HG03095 (cell line): ENCODE results near the gene PRKCE.

Experiments used
- ATAC-seq: cut with Tn5 transposase; IDR thresholded peaks from one replicate; pipeline ENCODE4 v1.9.1; 2021; ENCODE audit warnings: moderate library complexity; ENCODE audit not compliant: unreplicated experiment

The PRKCE gene

GRCh38 chr2:46091004-46091403 lies 439.5 kb downstream of the PRKCE start:
- no peak for ATAC-seq

GRCh38 chr2:46091961-46092667 lies 440.6 kb downstream of the PRKCE start:
- no peak for ATAC-seq

- ATAC-seq: no peak
Measured at GRCh38 chr2:46094689-46095088, 443.2 kb downstream of the PRKCE start.

- no peak for ATAC-seq
Measured at GRCh38 chr2:46095830-46096229, 444.4 kb downstream of the PRKCE start.

GRCh38 chr2:46096260-46096659 lies 444.8 kb downstream of the PRKCE start:
- ATAC-seq: no peak

GRCh38 chr2:46097714-46098480 lies 446.4 kb downstream of the PRKCE start:
- ATAC-seq: no peak

GRCh38 chr2:46098621-46099062 lies 447.2 kb downstream of the PRKCE start:
- ATAC-seq: no peak

GRCh38 chr2:46101557-46102220 lies 450.2 kb downstream of the PRKCE start:
- ATAC-seq: no peak

- no peak for ATAC-seq
Measured at GRCh38 chr2:46106690-46107089, 455.2 kb downstream of the PRKCE start.

GRCh38 chr2:46114996-46115395 lies 463.5 kb downstream of the PRKCE start:
- ATAC-seq: no peak

GRCh38 chr2:46116150-46116549 lies 464.7 kb downstream of the PRKCE start:
- no peak for ATAC-seq

GRCh38 chr2:46116553-46116991 lies 465.1 kb downstream of the PRKCE start:
- no peak for ATAC-seq

- ATAC-seq: no peak
Measured at GRCh38 chr2:46117379-46117778, 465.9 kb downstream of the PRKCE start.

- ATAC-seq: no peak
Measured at GRCh38 chr2:46117994-46118393, 466.5 kb downstream of the PRKCE start.

GRCh38 chr2:46118656-46119371 lies 467.3 kb downstream of the PRKCE start:
- no peak for ATAC-seq

- no peak for ATAC-seq
Measured at GRCh38 chr2:46119453-46119852, 468.0 kb downstream of the PRKCE start.

- no peak for ATAC-seq
Measured at GRCh38 chr2:46120792-46121555, 469.5 kb downstream of the PRKCE start.

- ATAC-seq: no peak
Measured at GRCh38 chr2:46122318-46122976, 471.0 kb downstream of the PRKCE start.

GRCh38 chr2:46123013-46123412 lies 471.5 kb downstream of the PRKCE start:
- ATAC-seq: no peak

- no peak for ATAC-seq
Measured at GRCh38 chr2:46125798-46126197, 474.3 kb downstream of the PRKCE start.
